Heart left ventricle (tissue), 16 donors: ENCODE results near the gene MREG. TPM values are rescaled to one million over a fixed set of nuclear protein-coding genes. Genes with fewer than 3 reads are reported as not detected.

Experiments used
- ATAC-seq, 4 donors: fragments of 200-7000 bp; cut with Tn5 transposase; one replicate each; pipeline ENCODE4 v1.9.1; 2020 to 2022; ENCODE audit warnings: moderate library complexity in 4 of 4, mild to moderate bottlenecking in 3 of 4, moderate number of reproducible peaks in 1 of 4
- DNase-seq, 5 donors: peaks; one replicate each; pipeline ENCODE4 v3.0.0-alpha.2; 2020
- H3K27ac ChIP-seq, 12 donors: fragments of 200-600 bp; sonication (generic) in 4 of 12; one replicate each; pipeline versions ENCODE4 v1.5.0 to v1.8.0; 2016 to 2022; ENCODE audit warnings: mild to moderate bottlenecking in 2 of 12
- H3K27me3 ChIP-seq, 9 donors: fragments of 200-600 bp; sonication (generic) in 2 of 9; one replicate each; pipeline versions ENCODE4 v1.5.1 to v1.8.0; 2016 to 2022; ENCODE audit warnings: mild to moderate bottlenecking in 3 of 9
- H3K36me3 ChIP-seq, 9 donors: fragments of 200-600 bp; sonication (generic) in 2 of 9; one replicate each; pipeline versions ENCODE4 v1.5.0 to v1.8.0; 2018 to 2022; ENCODE audit warnings: mild to moderate bottlenecking in 2 of 9
- H3K4me1 ChIP-seq, 12 donors: fragments of 200-600 bp; sonication (generic) in 4 of 12; one replicate each; pipeline versions ENCODE4 v1.5.0 to v1.8.0; 2016 to 2022; ENCODE audit warnings: mild to moderate bottlenecking in 3 of 12
- H3K4me3 ChIP-seq, 12 donors: fragments of 200-600 bp; sonication (generic) in 4 of 12; one replicate each; pipeline versions ENCODE4 v1.5.0 to v1.8.0; 2017 to 2022; ENCODE audit warnings: mild to moderate bottlenecking in 9 of 12, moderate library complexity in 4 of 12
- H3K9me3 ChIP-seq, 12 donors: fragments of 200-600 bp; sonication (generic) in 4 of 12; one replicate each; pipeline versions ENCODE4 v1.5.0 to v1.8.0; 2016 to 2022; ENCODE audit warnings: mild to moderate bottlenecking in 1 of 12
- POLR2A ChIP-seq, 2 donors: fragments of 450-650 bp; IDR thresholded peaks; one replicate each; pipeline ENCODE4 v1.6.1; 2017; ENCODE audit warnings: antibody characterized with exemption in 2 of 2, mild to moderate bottlenecking in 2 of 2, moderate library complexity in 2 of 2
- WGBS, 4 donors: extraction: QIAGEN DNeasy Blood & Tissue Kit in 2 of 4; methylation state at CpG; one replicate each; pipeline versions ENCODE4 v1.1.5 to v1.1.7; 2013 to 2018; 5-methylcytosine and 5-hydroxymethylcytosine counted together
- intact Hi-C, 10 donors: fragments of 100-400 bp; cut with DNase I; formaldehyde crosslinking; loops; one replicate each; pipeline versions ENCODE4 v1.11.1 to v1.14.2; 2022
- polyA plus RNA-seq, 2 donors: library from polyadenylated mRNA; stranded (reverse); fragments of 200-250 nt; gene quantifications; one replicate each; pipeline ENCODE4 v1.2.3, GENCODE V29; 2013
- total RNA-seq, 9 donors: library from RNA; depleted of rRNA in 2 of 9; stranded (reverse); fragments of >200 nt in 2 of 9; fragmentation: NEBNext Ultra II Directional in 3 of 9; extraction: Animal tissue kit (Norgen Biotek cat#: 25700) in 3 of 9; gene quantifications; one replicate each; pipeline versions ENCODE4 v1.1.0 to v1.2.4, GENCODE V29; 2016 to 2023
- TF ChIP-seq, protein P1 (sequence below), 12 donors: fragments of 200-600 bp; sonication (generic) in 4 of 12; IDR thresholded peaks; one replicate each; pipeline versions ENCODE4 v1.5.0 to v1.8.0; 2018 to 2022; ENCODE audit warnings: antibody characterized with exemption in 12 of 12, mild to moderate bottlenecking in 5 of 12
- donor health status: ischemic (EF 13 %, LVEDD 7.1; RV severe dilation, severe dysfunction).
- donor health status: healthy with polysubstance abuse.
- donor health status: DM: no; HTN: yes; CAD: no.
- donor health status: DM: no; HTN: no; CAD: no.
- donor health status: ischemic (EF 25% LVEDD 6.9; RV normal size, moderate dysfunction).
- donor health status: ischemic (EF 25% LVEDD 5.7; RV mildly dilated, moderate dysfunction).
- donor health status: healthy.
- donor health status: DM: yes; HTN: yes; CAD: no.
- donor health status: ischemic (EF 35%, LVEDD 5.7; RV mildly dilated, moderate dysfunction).
- donor health status: nonischemic (EF 11% LVEDD 7.7; RV severe dilation, severe dysfunction).
- donor health status: DM: yes; HTN: yes; CAD: no.
- donor health status: PGD.
- donor health status: ischemic (EF 29% LVEDD 5.4; RV normal size, mild dysfunction).
- donor health status: nonischemic (EF 23%, LVEDD 6.1; RV moderate dilation, normal function).

The MREG gene
- total and polyA plus RNA-seq, 11 donors, result 0.14 to 2.4 (median 0.34) TPM; not detected in 1

DNA sequence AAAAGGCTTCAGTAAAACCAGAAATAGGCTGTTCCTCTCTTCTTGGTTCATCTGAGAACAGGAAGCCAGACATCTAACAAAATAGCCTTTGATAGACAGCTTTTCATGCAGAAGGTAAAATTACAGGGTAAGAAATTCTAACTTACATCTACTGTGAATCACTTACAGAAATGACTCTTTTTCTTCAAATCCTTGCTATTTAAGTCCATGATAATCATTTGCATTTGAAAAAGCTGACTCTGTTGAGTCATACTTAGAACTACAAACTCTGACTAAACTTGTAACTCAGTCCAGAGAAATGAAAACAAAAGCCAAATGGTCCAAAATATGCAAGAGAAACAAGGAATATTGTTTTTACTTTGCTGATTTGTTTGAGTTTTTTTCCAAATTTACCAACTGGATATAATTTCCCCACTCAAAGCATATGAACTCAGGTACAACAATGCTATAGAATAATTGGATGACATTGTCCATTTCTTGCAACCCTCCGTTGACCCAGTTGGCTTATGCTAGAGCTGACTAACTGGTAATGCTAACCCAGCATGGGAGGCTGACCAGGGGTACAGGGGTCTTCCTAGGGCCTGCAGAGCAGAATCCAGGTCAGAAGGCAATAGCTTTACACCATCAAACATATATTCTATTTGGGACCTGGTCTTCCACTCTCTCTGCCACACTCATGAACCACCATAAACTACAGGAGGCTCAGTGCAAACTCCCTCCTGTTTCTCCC lies 18.8 kb upstream of the MREG start:
- ATAC-seq (no peak), DNase-seq (no peak)
- no peaks in the 10 kb centered on the region for H3K27me3 ChIP-seq
- H3K4me1 ChIP-seq, result no peaks in the 10 kb centered on the region
- no peaks in the 10 kb centered on the region for H3K9me3 ChIP-seq
- H3K36me3 ChIP-seq, result peaks cover 0 to 6% (median 0%) of the 10 kb centered on the region in 9 donors
- intact Hi-C loops, result loop anchor here in 2 of 10 donors (5.0 to 10.0 kb wide), 2 partner anchors 633 to 635 kb away; no protein-coding TSS in a partner anchor
- TF ChIP-seq, protein P1, sequence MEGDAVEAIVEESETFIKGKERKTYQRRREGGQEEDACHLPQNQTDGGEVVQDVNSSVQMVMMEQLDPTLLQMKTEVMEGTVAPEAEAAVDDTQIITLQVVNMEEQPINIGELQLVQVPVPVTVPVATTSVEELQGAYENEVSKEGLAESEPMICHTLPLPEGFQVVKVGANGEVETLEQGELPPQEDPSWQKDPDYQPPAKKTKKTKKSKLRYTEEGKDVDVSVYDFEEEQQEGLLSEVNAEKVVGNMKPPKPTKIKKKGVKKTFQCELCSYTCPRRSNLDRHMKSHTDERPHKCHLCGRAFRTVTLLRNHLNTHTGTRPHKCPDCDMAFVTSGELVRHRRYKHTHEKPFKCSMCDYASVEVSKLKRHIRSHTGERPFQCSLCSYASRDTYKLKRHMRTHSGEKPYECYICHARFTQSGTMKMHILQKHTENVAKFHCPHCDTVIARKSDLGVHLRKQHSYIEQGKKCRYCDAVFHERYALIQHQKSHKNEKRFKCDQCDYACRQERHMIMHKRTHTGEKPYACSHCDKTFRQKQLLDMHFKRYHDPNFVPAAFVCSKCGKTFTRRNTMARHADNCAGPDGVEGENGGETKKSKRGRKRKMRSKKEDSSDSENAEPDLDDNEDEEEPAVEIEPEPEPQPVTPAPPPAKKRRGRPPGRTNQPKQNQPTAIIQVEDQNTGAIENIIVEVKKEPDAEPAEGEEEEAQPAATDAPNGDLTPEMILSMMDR (IDR thresholded peaks at IDR 0.05), result no peak
- no peak for TF ChIP-seq POLR2A (IDR thresholded peaks at IDR 0.05)
- 94 to 100% (median 97%) methylated on average over 1 of the region's 1 CpG for WGBS, 4 donors
- H3K27ac ChIP-seq, result no peak overlapping the region
- H3K4me3 ChIP-seq, result no peak overlapping the region

GRCh38 chr2:216030216-216030615 lies 16.9 kb upstream of the MREG start:
- ATAC-seq (no peak), DNase-seq (no peak)
- Histone ChIP-seq H3K36me3 (peaks cover 0 to 6% (median 0%) of the 10 kb centered on the region in 9 donors), H3K27ac (no peak overlapping the region), H3K4me1 (no peaks in the 10 kb centered on the region), H3K4me3 (no peak overlapping the region), H3K27me3 (no peaks in the 10 kb centered on the region), H3K9me3 (no peaks in the 10 kb centered on the region)
- 93 to 99% (median 98%) methylated on average over 3 of the region's 3 CpGs for WGBS, 4 donors
- intact Hi-C loops, result loop anchor here in 2 of 10 donors (5.0 to 10.0 kb wide), 2 partner anchors 635 to 637 kb away; no protein-coding TSS in a partner anchor
- TF ChIP-seq, protein P1 (IDR thresholded peaks at IDR 0.05), result no peak
- TF ChIP-seq POLR2A (IDR thresholded peaks at IDR 0.05), result no peak

GRCh38 chr2:216029416-216030129 lies 16.2 kb upstream of the MREG start:
- no peaks in the 10 kb centered on the region for H3K9me3 ChIP-seq
- no peak for TF ChIP-seq POLR2A (IDR thresholded peaks at IDR 0.05)
- TF ChIP-seq, protein P1 (IDR thresholded peaks at IDR 0.05), result no peak
- ATAC-seq, result no peak
- peaks cover 0 to 6% (median 0%) of the 10 kb centered on the region in 9 donors for H3K36me3 ChIP-seq
- no peak overlapping the region for H3K27ac ChIP-seq
- 91 to 95% (median 93%) methylated on average over 7 of the region's 7 CpGs for WGBS, 4 donors
- H3K4me1 ChIP-seq, result no peaks in the 10 kb centered on the region
- intact Hi-C loops, result loop anchor here in 2 of 10 donors (5.0 to 10.0 kb wide), 2 partner anchors 635 to 638 kb away; no protein-coding TSS in a partner anchor
- DNase-seq, result no peak
- no peaks in the 10 kb centered on the region for H3K27me3 ChIP-seq
- no peak overlapping the region for H3K4me3 ChIP-seq

DNA sequence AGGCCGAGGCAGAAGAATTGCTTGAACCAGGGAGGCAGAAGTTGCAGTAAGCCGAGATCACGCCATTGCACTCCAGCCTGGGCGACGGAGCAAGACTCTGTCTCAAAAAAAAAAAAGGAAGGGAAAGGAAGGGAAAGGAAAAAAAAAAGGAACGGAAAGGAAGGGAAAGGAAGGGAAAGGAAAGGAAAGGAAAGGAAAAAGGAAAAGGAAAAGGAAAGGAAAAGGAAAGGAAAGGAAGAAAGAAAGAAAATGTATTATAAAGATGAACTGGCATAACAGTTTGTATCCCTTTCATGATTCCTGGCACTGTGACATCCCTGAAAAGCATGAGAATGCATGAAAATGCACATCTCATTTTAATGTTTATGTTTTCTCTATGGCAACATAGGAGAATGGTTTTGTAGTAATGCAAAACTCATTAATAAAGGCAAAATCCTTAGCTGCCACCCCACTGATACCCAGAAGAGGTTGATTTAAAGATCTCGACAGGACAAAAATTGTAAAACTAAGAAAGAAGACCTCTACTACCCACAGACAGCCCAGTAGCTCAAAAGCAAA lies 11.5 kb upstream of the MREG start:
- H3K27ac ChIP-seq, result no peak overlapping the region
- H3K27me3 ChIP-seq, result no peaks in the 10 kb centered on the region
- no peaks in the 10 kb centered on the region for H3K9me3 ChIP-seq
- H3K4me1 ChIP-seq, result no peaks in the 10 kb centered on the region
- ATAC-seq (no peak), DNase-seq (no peak)
- intact Hi-C loops, result no loop called here
- WGBS, 4 donors, result 89 to 97% (median 94%) methylated on average over 7 of the region's 7 CpGs
- TF ChIP-seq POLR2A (IDR thresholded peaks at IDR 0.05), result no peak
- TF ChIP-seq, protein P1 (IDR thresholded peaks at IDR 0.05), result no peak
- H3K4me3 ChIP-seq, result no peak overlapping the region
- peaks cover 0 to 5% (median 0%) of the 10 kb centered on the region in 9 donors for H3K36me3 ChIP-seq
